ENCODE measurements around the gene DCAF7.

Gene DCAF7

DNA sequence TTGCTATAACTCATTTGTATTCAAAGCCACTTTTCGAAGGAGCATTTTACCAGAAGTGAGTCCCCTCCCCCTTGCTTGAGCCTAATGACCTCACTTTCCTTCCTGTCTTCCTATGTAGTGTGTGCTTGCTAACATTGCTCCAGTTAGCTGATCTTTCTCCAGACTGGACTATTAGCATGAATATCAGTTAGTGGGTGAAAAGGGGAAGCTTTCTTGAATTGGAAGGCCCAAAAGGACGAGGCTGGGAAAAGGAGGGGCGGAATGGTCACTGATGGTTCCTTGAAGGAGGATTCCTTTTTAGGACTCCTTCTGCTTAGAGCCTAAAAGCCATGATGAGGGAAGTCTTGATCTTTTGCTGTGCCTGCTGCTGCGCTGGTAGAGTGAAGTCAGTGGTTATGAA is 83.9 kb downstream of the DCAF7 start:
- no peak for DNase-seq

- no peak for DNase-seq
These were observed 84.5 kb downstream of the DCAF7 start for GRCh38 chr17:63634816-63635215.

- no peak for DNase-seq
These were observed 85.0 kb downstream of the DCAF7 start for GRCh38 chr17:63635290-63635689.

GRCh38 chr17:63635787-63636186 is 85.5 kb downstream of the DCAF7 start:
- no peak for DNase-seq

DNA sequence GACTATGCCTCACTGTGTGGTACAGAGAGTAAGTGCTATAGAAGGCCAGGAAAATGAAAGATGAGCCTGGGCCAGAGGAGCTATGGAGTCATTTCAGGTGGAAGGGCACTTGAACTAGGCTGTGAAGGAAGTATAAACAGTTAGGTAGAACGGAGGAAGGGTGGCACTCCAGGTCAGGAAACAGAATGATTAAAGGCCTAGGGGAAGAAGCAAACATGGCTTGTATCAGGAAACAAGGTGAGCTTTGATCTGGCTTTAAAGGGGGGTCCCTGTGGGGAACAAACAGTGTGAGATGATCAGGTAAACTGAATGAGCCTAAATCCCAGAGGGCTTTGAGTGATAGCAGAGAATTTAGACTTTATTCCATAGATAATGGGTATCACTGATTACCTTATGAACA is 88.8 kb downstream of the DCAF7 start:
- DNase-seq: no peak

DNA sequence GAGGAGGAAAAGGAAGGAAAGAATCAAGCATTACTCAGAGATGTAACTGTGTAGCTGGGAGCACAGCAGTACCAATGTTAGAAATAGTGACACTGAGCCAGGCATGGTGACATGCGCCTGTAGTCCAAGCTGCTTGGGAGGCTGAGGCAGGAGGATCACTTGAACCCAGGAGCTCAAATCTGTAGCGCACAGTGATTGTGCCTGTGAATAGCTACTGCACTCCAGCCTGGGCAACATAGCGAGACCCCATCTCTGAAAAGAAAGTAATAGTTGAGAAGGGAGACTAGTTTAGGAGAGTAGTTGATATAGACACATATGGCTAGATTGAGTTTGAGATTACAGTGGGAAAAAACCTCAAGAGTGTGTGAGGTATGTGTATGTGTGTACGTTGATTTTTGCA is 89.8 kb downstream of the DCAF7 start:
- no peak for DNase-seq

DNA sequence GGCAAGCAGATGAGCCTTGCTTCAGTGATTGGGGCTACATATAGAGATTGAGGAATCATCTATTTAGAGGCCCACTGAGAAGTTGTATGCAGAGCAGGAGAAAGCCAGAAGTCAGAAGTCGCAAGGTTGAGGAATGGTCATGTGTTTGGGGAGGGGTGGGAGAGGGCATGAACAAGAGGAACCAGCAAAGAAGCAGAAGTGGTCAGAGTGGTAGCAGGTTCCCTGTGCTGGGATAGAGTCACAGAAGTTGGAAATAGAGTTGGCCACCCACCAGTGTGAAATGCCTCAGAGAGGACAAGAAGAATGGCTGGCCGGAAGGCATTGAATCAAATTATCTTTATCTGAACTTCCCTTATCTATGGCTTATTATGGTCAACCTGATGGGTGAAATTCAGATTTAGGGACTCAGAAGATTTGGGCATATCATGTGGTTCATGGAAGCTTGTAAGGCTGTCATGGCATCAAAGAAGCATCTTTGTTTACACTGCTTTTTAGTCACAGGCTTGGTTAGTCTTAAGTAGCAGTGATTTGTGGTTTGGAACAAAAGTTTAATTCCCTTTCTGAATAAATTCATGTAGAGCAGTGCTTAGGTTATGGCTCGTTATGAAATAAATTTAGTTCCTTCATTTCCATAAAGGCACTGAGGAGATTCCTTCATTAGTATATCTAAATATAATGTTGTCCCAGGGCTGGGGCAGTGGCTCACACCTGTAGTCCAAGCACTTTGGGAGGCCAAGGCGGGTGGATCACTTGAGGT is 91.6 kb downstream of the DCAF7 start:
- no peak for DNase-seq
